Renal pelvis (tissue), 12 donors: Measurements from ENCODE around the gene RAB38. TPM values are rescaled to one million over a fixed set of nuclear protein-coding genes. Genes with fewer than 3 reads are reported as not detected.

Experiments used
- DNase-seq: peaks from one replicate; pipeline ENCODE4 v3.0.0-alpha.2; 2013
- long read RNA-seq, 16 experiments: transcript quantifications; one replicate each; lab custom pipeline, GENCODE V29; 2026
- polyA plus RNA-seq, 3 donors: library from polyadenylated mRNA; unstranded; fragments of 120-200 nt; gene quantifications; one replicate each; pipeline ENCODE4 v1.2.1, GENCODE V29; 2013; ENCODE audit not compliant: insufficient read length in 3 of 3

The RAB38 gene
- polyA plus RNA-seq: 10 to 100 TPM; 21.9 to 22.5 (median 22.4) TPM
- long read RNA-seq, donor 1, transcript RAB38-201 (3 exons, 1,465 nt): major isoform, 15 of 15 reads
- long read RNA-seq, donor 1, partial matches to known transcripts: 0 of 15 reads
- long read RNA-seq, donor 1, other reads (novel, unspliced or antisense): 0 of 15 reads
- long read RNA-seq, donor 2, transcript RAB38-201 (3 exons, 1,465 nt): major isoform, 18 of 18 reads
- long read RNA-seq, donor 2, partial matches to known transcripts: 0 of 18 reads
- long read RNA-seq, donor 2, other reads (novel, unspliced or antisense): 0 of 18 reads
- long read RNA-seq, donor 3, transcript RAB38-201 (3 exons, 1,465 nt): major isoform, 18 of 18 reads
- long read RNA-seq, donor 3, partial matches to known transcripts: 0 of 18 reads
- long read RNA-seq, donor 3, other reads (novel, unspliced or antisense): 0 of 18 reads
- long read RNA-seq, donor 4, transcript RAB38-201 (3 exons, 1,465 nt): major isoform, 12 of 12 reads
- long read RNA-seq, donor 4, partial matches to known transcripts: 0 of 12 reads
- long read RNA-seq, donor 4, other reads (novel, unspliced or antisense): 0 of 12 reads
- long read RNA-seq, donor 5, transcript RAB38-201 (3 exons, 1,465 nt): major isoform, 10 of 11 reads
- long read RNA-seq, donor 5, partial matches to known transcripts: 0 of 11 reads
- long read RNA-seq, donor 5, other reads (novel, unspliced or antisense): 0 of 11 reads
- long read RNA-seq, donor 6, transcript RAB38-201 (3 exons, 1,465 nt): major isoform, 12 of 12 reads
- long read RNA-seq, donor 6, partial matches to known transcripts: 0 of 12 reads
- long read RNA-seq, donor 6, other reads (novel, unspliced or antisense): 0 of 12 reads
- long read RNA-seq, donor 7, transcript RAB38-201 (3 exons, 1,465 nt): major isoform, 18 of 18 reads
- long read RNA-seq, donor 7, partial matches to known transcripts: 0 of 18 reads
- long read RNA-seq, donor 7, other reads (novel, unspliced or antisense): 0 of 18 reads
- long read RNA-seq, donor 8, partial matches to known transcripts: 0 of 4 reads
- long read RNA-seq, donor 8, other reads (novel, unspliced or antisense): 0 of 4 reads
- long read RNA-seq, donor 9, transcript RAB38-201 (3 exons, 1,465 nt): major isoform, 8 of 9 reads
- long read RNA-seq, donor 9, partial matches to known transcripts: 0 of 9 reads
- long read RNA-seq, donor 9, other reads (novel, unspliced or antisense): 0 of 9 reads
- long read RNA-seq, donor 10, transcript RAB38-201 (3 exons, 1,465 nt): major isoform, 17 of 17 reads
- long read RNA-seq, donor 10, partial matches to known transcripts: 0 of 17 reads
- long read RNA-seq, donor 10, other reads (novel, unspliced or antisense): 0 of 17 reads
- long read RNA-seq, donor 11, partial matches to known transcripts: 0 of 4 reads
- long read RNA-seq, donor 11, other reads (novel, unspliced or antisense): 0 of 4 reads
- long read RNA-seq, donor 12, transcript RAB38-201 (3 exons, 1,465 nt): major isoform, 14 of 14 reads
- long read RNA-seq, donor 12, partial matches to known transcripts: 0 of 14 reads
- long read RNA-seq, donor 12, other reads (novel, unspliced or antisense): 0 of 14 reads
- long read RNA-seq, donor 13, transcript RAB38-201 (3 exons, 1,465 nt): major isoform, 6 of 6 reads
- long read RNA-seq, donor 13, partial matches to known transcripts: 0 of 6 reads
- long read RNA-seq, donor 13, other reads (novel, unspliced or antisense): 0 of 6 reads
- long read RNA-seq, donor 14: 0 reads
- long read RNA-seq, donor 15, transcript RAB38-201 (3 exons, 1,465 nt): major isoform, 16 of 16 reads
- long read RNA-seq, donor 15, partial matches to known transcripts: 0 of 16 reads
- long read RNA-seq, donor 15, other reads (novel, unspliced or antisense): 0 of 16 reads
- long read RNA-seq, donor 16, transcript RAB38-201 (3 exons, 1,465 nt): major isoform, 21 of 21 reads
- long read RNA-seq, donor 16, partial matches to known transcripts: 0 of 21 reads
- long read RNA-seq, donor 16, other reads (novel, unspliced or antisense): 0 of 21 reads

DNA sequence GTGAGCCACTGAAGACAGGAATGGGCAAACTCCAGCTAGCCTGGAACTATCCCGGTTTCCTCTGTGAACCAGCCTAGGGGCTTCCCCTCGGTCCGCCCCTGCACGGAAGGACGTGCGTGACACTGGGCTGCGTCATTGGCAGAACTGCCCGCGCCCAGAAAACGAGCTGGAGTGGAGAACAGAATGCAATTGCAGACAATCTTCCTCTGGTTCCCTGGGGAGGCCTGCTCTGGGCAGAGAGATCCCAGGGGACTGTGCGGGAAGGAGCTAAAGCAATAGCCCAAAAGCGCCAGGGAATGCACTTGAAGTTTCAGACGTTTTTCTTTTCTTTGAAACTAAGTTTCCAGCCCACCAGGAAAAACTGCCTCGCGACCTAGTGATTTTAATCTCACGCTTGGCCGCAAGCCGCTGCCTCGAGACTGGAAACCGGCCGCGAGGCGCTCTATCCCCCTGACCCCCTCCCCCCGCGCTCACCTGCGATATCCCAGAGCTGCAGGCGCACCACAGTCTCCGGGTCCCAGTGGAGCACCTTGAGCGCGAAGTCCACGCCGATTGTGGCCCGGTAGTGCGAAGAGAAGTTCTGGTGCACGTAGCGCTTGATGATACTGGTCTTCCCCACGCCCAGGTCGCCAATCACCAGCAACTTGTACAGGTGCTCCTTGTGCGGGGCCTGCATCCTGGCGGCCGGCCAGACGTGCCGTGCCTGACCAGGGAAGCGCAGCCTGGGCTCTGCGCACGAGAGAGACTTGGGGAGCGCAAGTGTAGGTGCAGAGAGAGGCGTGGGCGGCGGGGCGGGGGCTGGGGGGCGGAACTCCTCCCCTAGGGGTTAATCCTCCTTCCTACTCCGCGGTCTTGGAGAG lies at the start of gene RAB38:
Gene RAB38 (minus strand): TSS at position 735 of the 860 bp plus-strand sequence. CDS start 59 bp downstream, at position 676.
- DNase-seq: peak; percentile 63

- DNase-seq: no peak
These were observed 38.2 kb upstream of the RAB38 start for GRCh38 chr11:88213406-88213805.

GRCh38 chr11:88212300-88212699 lies 37.1 kb upstream of the RAB38 start:
- DNase-seq: no peak

DNA sequence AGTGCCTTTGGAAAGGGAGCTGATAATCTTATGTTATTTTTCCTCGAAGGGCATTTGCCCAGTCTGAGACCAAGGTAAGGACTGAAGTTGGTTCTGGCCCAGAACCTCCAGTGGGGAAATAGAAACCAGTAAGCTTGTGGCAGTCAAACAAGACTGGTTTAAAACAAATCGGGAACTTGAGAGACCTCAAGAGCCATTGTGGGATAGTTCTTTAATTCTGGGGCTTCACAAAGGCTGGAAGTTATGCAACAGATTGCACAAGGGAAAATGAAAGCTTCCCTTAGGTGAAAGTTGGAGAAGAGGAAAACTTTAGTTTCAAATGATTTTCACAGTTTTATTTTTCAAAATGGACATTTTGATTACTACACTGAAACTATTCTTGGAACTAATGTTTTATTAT lies 33.5 kb upstream of the RAB38 start:
- DNase-seq: no peak

GRCh38 chr11:88206751-88207150 lies 31.5 kb upstream of the RAB38 start:
- DNase-seq: no peak

DNA sequence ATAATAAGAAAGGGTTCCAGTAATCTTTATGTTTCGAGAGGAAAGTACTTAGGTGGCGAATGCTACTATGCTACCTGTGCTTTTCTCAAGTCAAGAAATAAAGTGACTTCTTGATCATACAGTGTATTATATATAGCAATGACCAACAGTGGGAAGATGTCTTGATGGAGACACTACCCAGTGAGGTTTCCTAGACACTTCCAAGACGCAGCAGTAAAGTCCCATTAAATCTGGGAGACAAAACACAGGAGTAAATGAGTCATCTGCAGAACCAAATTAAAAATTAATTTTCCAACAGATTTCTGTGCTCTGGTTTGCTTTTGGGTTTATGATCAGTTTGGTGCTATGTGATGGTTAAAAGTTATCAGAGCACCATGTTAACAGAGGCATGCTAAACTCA lies 29.1 kb upstream of the RAB38 start:
- DNase-seq: no peak

DNA sequence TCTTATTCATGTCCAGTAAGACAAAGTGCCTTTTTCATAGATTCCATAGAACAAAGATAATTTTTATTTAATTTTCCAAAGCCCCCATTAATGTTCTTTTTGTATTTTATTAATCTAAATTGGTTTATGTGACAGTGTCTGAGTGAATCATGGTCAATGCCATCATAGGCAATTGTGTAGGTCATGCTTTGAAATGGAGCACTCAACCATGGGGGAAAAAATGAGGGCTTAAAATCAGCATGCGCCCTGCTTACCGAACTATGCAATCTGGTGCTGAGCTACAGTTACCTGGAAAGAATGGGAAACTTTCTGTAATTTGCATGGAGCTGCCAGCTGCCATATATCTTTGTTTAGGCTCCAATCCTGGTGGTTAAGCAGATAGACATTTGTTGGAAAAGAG lies 28.4 kb upstream of the RAB38 start:
- DNase-seq: no peak

- DNase-seq: no peak
These were observed 27.3 kb upstream of the RAB38 start for GRCh38 chr11:88202498-88202897.

- no peak for DNase-seq
These were observed 21.1 kb upstream of the RAB38 start for GRCh38 chr11:88196393-88196792.

DNA sequence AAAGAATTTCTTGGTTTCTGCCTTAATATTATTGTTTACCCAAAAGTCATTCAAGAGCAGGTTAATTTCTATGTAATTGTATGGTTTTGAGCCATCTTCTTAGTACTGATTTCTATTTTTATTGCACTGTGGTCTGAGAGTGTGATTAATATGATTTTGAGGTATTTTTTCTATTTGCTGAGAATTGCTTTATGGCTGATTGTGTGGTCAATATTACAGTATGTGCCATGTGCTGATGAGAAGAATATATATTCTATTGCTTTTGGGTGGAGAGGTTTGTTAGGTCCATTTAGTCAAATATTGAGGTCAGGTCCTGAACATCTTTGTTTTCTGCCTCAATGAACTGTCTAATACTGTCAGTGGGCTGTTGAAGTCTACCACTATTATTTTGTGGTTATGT lies 20.7 kb upstream of the RAB38 start:
- no peak for DNase-seq

DNA sequence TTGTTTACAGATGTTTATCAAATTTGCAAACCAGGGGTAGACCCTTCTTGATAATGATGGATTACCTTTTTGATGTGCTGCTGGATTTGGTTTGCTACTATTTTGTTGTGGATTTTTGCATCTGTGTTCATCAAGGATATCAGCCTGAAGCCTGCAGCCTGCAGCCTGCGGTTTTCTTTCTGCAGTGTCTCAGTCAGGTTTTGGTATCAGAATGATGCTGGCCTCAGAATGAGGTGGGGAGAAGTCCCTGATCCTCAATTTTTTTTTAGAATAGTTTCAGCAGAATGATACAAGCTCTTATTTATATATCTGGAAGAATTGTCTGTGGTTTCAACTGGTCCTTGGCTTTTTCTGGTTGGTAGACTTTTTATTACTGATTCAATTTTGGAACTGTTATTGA lies 19.7 kb upstream of the RAB38 start:
- no peak for DNase-seq

- no peak for DNase-seq
These were observed 18.0 kb upstream of the RAB38 start for GRCh38 chr11:88193278-88193677.

- DNase-seq: no peak
These were observed 13.7 kb upstream of the RAB38 start for GRCh38 chr11:88188932-88189253.

GRCh38 chr11:88188251-88188931 lies 13.1 kb upstream of the RAB38 start:
- DNase-seq: peak; percentile 63

- no peak for DNase-seq
These were observed 8.0 kb upstream of the RAB38 start for GRCh38 chr11:88183233-88183632.

GRCh38 chr11:88181776-88182175 lies 6.5 kb upstream of the RAB38 start:
- no peak for DNase-seq

GRCh38 chr11:88179971-88180629 lies 4.9 kb upstream of the RAB38 start:
- no peak for DNase-seq

DNA sequence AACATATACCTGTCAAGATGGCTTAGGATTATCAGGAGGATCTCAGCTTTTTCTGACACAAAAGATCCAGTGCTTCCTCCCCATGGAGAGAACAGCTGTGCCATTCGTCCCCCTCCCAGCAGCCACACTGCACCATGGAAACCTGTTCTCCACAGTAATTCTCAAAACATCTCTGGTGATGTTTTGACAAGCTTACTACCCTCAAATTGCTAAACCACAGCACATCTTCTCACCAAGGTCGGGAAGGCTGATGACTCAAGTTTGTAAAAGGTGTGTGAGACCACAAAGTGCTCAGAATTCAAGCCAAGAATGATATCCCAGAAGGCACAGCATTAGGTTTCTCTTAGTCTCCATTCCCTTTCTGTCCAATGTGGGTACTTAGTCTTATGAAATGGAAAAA lies 3.9 kb upstream of the RAB38 start:
- DNase-seq: no peak
